CD14-positive monocyte (primary cell): ENCODE measurements around the gene TDRD1. TPM values are rescaled to one million over a fixed set of nuclear protein-coding genes. Genes with fewer than 3 reads are reported as not detected.

Experiments
- DNase-seq, 3 donors: peaks; one replicate each; pipeline ENCODE4 v3.0.0-alpha.2; 2011 to 2022
- H2AFZ ChIP-seq: 2 replicates; pipeline ENCODE4 v1.6.0; 2012; ENCODE audit warnings: mild to moderate bottlenecking, low read depth, low read length, inconsistent platforms; ENCODE audit not compliant: insufficient read depth, poor library complexity, severe bottlenecking
- H3K27ac ChIP-seq, 2 donors: 1 replicate in 1 of 2; 2 replicates in 1 of 2; pipeline ENCODE4 v1.5.1; 2012 to 2013; ENCODE audit warnings: low read length in 2 of 2, control low read depth in 1 of 2, inconsistent platforms in 1 of 2, low read depth in 1 of 2, mild to moderate bottlenecking in 1 of 2
- H3K27me3 ChIP-seq, 2 donors: one replicate each; pipeline versions ENCODE4 v1.6.0 to v1.6.1; 2011 to 2013; ENCODE audit warnings: low read length in 2 of 2; ENCODE audit not compliant: control insufficient read depth in 2 of 2, insufficient read depth in 2 of 2
- H3K36me3 ChIP-seq, 2 donors: replicated peaks in 1 of 2; 1 replicate in 1 of 2; 2 replicates in 1 of 2; pipeline versions ENCODE4 v1.5.1 to v1.6.1; 2012 to 2013; ENCODE audit warnings: low read length in 2 of 2, control low read depth in 1 of 2, inconsistent platforms in 1 of 2, mild to moderate bottlenecking in 1 of 2; ENCODE audit not compliant: insufficient read depth in 2 of 2, control insufficient read depth in 1 of 2
- H3K4me1 ChIP-seq, 2 donors: 1 replicate in 1 of 2; 2 replicates in 1 of 2; pipeline versions ENCODE4 v1.5.1 to v1.6.1; 2012 to 2013; ENCODE audit warnings: low read length in 2 of 2, control low read depth in 1 of 2, inconsistent platforms in 1 of 2, mild to moderate bottlenecking in 1 of 2, moderate library complexity in 1 of 2; ENCODE audit not compliant: insufficient read depth in 2 of 2, control insufficient read depth in 1 of 2
- H3K4me2 ChIP-seq: replicated peaks from 2 replicates; pipeline ENCODE3; 2012; ENCODE audit warnings: low read length, moderate library complexity, mild to moderate bottlenecking; ENCODE audit not compliant: poor library complexity, severe bottlenecking; ENCODE audit errors: extremely low read depth
- H3K4me3 ChIP-seq, 3 experiments: fragments of 200-600 bp in 1 of 3; sonication (generic) in 1 of 3; replicated peaks in 1 of 3; 1 replicate in 2 of 3; 2 replicates in 1 of 3; pipeline ENCODE4 v1.5.1; 2011 to 2013; ENCODE audit warnings: low read length in 3 of 3, mild to moderate bottlenecking in 3 of 3, control low read depth in 2 of 3, low read depth in 2 of 3, inconsistent platforms in 1 of 3, moderate library complexity in 1 of 3
- H3K79me2 ChIP-seq: 2 replicates; pipeline ENCODE4 v1.6.0; 2012; ENCODE audit warnings: mild to moderate bottlenecking, control low read depth, inconsistent platforms, low read length, moderate library complexity; ENCODE audit not compliant: insufficient read depth
- H3K9ac ChIP-seq: 2 replicates; pipeline ENCODE4 v1.6.0; 2017; ENCODE audit warnings: low read length, mild to moderate bottlenecking; ENCODE audit not compliant: insufficient read depth, poor library complexity, severe bottlenecking
- H3K9me3 ChIP-seq, 2 donors: replicated peaks in 1 of 2; 1 replicate in 1 of 2; 2 replicates in 1 of 2; pipeline versions ENCODE4 v1.5.1 to v1.6.1; 2012 to 2013; ENCODE audit warnings: low read length in 2 of 2, control low read depth in 1 of 2; ENCODE audit not compliant: control insufficient read depth in 1 of 2, insufficient read depth in 1 of 2
- H4K20me1 ChIP-seq: 2 replicates; pipeline ENCODE4 v1.6.0; 2012; ENCODE audit warnings: mild to moderate bottlenecking, low read length, control low read depth, moderate library complexity; ENCODE audit not compliant: insufficient read depth
- H3K27ac Mint-ChIP-seq, 7 donors: one replicate each; pipeline ENCODE4 v1.8.0; 2020; ENCODE audit warnings: mild to moderate bottlenecking in 7 of 7, mixed read lengths in 7 of 7, moderate library complexity in 6 of 7, inconsistent platforms in 2 of 7
- H3K27me3 Mint-ChIP-seq, 3 donors: one replicate each; pipeline ENCODE4 v1.8.0; 2021 to 2022; ENCODE audit warnings: low read depth in 3 of 3, mild to moderate bottlenecking in 3 of 3, mixed read lengths in 3 of 3, moderate library complexity in 3 of 3, inconsistent platforms in 1 of 3
- H3K36me3 Mint-ChIP-seq, 2 donors: one replicate each; pipeline ENCODE4 v1.8.0; 2020; ENCODE audit warnings: mixed read lengths in 2 of 2, inconsistent platforms in 1 of 2, mild to moderate bottlenecking in 1 of 2
- H3K4me1 Mint-ChIP-seq: one replicate; pipeline ENCODE4 v1.8.0; 2020; ENCODE audit warnings: mild to moderate bottlenecking, mixed read lengths
- H3K4me3 Mint-ChIP-seq, 2 donors: one replicate each; pipeline ENCODE4 v1.8.0; 2020; ENCODE audit warnings: mild to moderate bottlenecking in 2 of 2, mixed read lengths in 2 of 2, moderate library complexity in 1 of 2
- H3K9me3 Mint-ChIP-seq, 7 donors: one replicate each; pipeline ENCODE4 v1.8.0; 2020 to 2022; ENCODE audit warnings: mixed read lengths in 7 of 7, mild to moderate bottlenecking in 6 of 7, moderate library complexity in 6 of 7, inconsistent platforms in 2 of 7
- CTCF ChIP-seq: fragments of 200-600 bp; IDR thresholded peaks from one replicate; pipeline ENCODE4 v1.8.0; 2022; ENCODE audit warnings: antibody characterized with exemption, mild to moderate bottlenecking
- whole genome bisulfite sequencing: methylation state at CpG from one replicate; pipeline ENCODE4 v1.1.5; 2013; ENCODE audit warnings: missing lambda C conversion rate; ENCODE audit not compliant: insufficient coverage; 5-methylcytosine and 5-hydroxymethylcytosine counted together
- intact Hi-C, 2 donors: fragments of 100-400 bp; cut with micrococcal nuclease; formaldehyde crosslinking; loops; one replicate each; pipeline versions ENCODE4 v1.15.0 to v1.15.1; 2023
- polyA plus RNA-seq, 3 donors: library from polyadenylated mRNA; depleted of rRNA in 1 of 3; unstranded in 2 of 3; stranded (reverse) in 1 of 3; fragments of 300-500 nt in 2 of 3; fragments of >200 nt in 1 of 3; fragmentation: Illumina TruSeq in 2 of 3; gene quantifications; 1 replicate in 2 of 3; 2 replicates in 1 of 3; pipeline ENCODE4 v1.2.3, GENCODE V29; 2012 to 2021

TDRD1 gene
- polyA plus RNA-seq, 3 donors = not detected

- no peaks in the 10 kb centered on the region for H3K27me3 Mint-ChIP-seq
- Histone ChIP-seq H3K27me3 (no peaks in the 10 kb centered on the region), H3K9ac (no peak overlapping the region), H3K4me1 (no peaks in the 10 kb centered on the region), H3K4me2 (no peak overlapping the region), H3K27ac (no peak overlapping the region), H3K4me3 (no peak overlapping the region), H3K36me3 (peaks cover 31 to 58% of the 10 kb centered on the region in 2 donors), H3K9me3 (no peaks in the 10 kb centered on the region), H3K79me2 (peaks cover 2% of the 10 kb centered on the region), H2AFZ (no peak overlapping the region), H4K20me1 (peaks cover 4% of the 10 kb centered on the region)
- H3K4me3 Mint-ChIP-seq = no peak overlapping the region
- peaks cover 0 to 3% (median 0%) of the 10 kb centered on the region in 7 donors for H3K9me3 Mint-ChIP-seq
- TF ChIP-seq CTCF = no peak
- no peak overlapping the region for H3K27ac Mint-ChIP-seq
- no peak for DNase-seq
- H3K36me3 Mint-ChIP-seq = peaks cover 55 to 75% of the 10 kb centered on the region in 2 donors
- no CpG with 5 or more reads among the region's 2 CpGs for WGBS
- H3K4me1 Mint-ChIP-seq = no peaks in the 10 kb centered on the region
- intact Hi-C loops = no loop called here
Measured at GRCh38 chr10:114157912-114158311, 21.2 kb upstream of the TDRD1 start.

- no peak for TF ChIP-seq CTCF
- no peak overlapping the region for H3K27ac Mint-ChIP-seq
- WGBS = no CpG with 5 or more reads among the region's 2 CpGs
- Histone ChIP-seq H3K4me1 (no peaks in the 10 kb centered on the region), H2AFZ (no peak overlapping the region), H3K4me3 (no peak overlapping the region), H3K36me3 (peaks cover 9 to 39% of the 10 kb centered on the region in 2 donors), H3K27me3 (no peaks in the 10 kb centered on the region), H3K79me2 (peaks cover 35% of the 10 kb centered on the region), H4K20me1 (peaks cover 33% of the 10 kb centered on the region), H3K9ac (no peak overlapping the region), H3K27ac (no peak overlapping the region), H3K4me2 (no peak overlapping the region), H3K9me3 (no peaks in the 10 kb centered on the region)
- intact Hi-C loops = no loop called here
- no peaks in the 10 kb centered on the region for H3K9me3 Mint-ChIP-seq
- peaks cover 37 to 46% of the 10 kb centered on the region in 2 donors for H3K36me3 Mint-ChIP-seq
- no peak overlapping the region for H3K4me3 Mint-ChIP-seq
- DNase-seq = no peak
- H3K27me3 Mint-ChIP-seq = no peaks in the 10 kb centered on the region
- no peaks in the 10 kb centered on the region for H3K4me1 Mint-ChIP-seq
Measured at GRCh38 chr10:114163062-114163461, 16.1 kb upstream of the TDRD1 start.
